T-cell (primary cell): ENCODE results near the gene ANTXRL. TPM values are rescaled to one million over a fixed set of nuclear protein-coding genes. Genes with fewer than 3 reads are reported as not detected.

Experiments
- ATAC-seq, 4 experiments: fragments of 200-7000 bp in 3 of 4; fragments of 150-1000 bp in 1 of 4; cut with Tn5 transposase; replicated peaks in 1 of 4; 1 replicate in 3 of 4; 2 replicates in 1 of 4; pipeline ENCODE4 v1.10.0; 2021; ENCODE audit warnings: moderate library complexity in 3 of 4, mild to moderate bottlenecking in 2 of 4, moderate number of reproducible peaks in 1 of 4
- CTCF ChIA-PET, 2 donors: fragments of 300-600 bp; sonication (Branson Sonifier 250); formaldehyde crosslinking; loops; one replicate each; lab custom pipeline; 2022; ENCODE audit warnings: antibody characterized with exemption in 2 of 2; lab: Charles Lee
- POLR2A ChIA-PET, 2 donors: fragments of 300-600 bp; sonication (Branson Sonifier 250); formaldehyde crosslinking; loops; one replicate each; lab custom pipeline; 2022; ENCODE audit warnings: antibody characterized with exemption in 2 of 2; lab: Charles Lee
- DNase-seq, 35 experiments: peaks; one replicate each; pipeline versions ENCODE4 v3.0.0 to v3.0.0-alpha.2; 2013 to 2023
- H3K27ac ChIP-seq: one replicate; pipeline ENCODE4 v1.5.1; 2013; ENCODE audit warnings: low read length
- H3K27me3 ChIP-seq, 2 experiments: replicated peaks in 1 of 2; 1 replicate in 1 of 2; 2 replicates in 1 of 2; pipeline versions ENCODE4 v1.6.1 to v1.7.0; 2013; ENCODE audit warnings: low read length in 1 of 2, mixed read lengths in 1 of 2; ENCODE audit not compliant: control insufficient read depth in 2 of 2, insufficient read depth in 2 of 2; ENCODE audit errors: extremely low read depth in 1 of 2
- H3K36me3 ChIP-seq, 2 donors: 1 replicate in 1 of 2; 2 replicates in 1 of 2; pipeline versions ENCODE4 v1.6.1 to v1.7.0; 2013; ENCODE audit warnings: low read length in 1 of 2; ENCODE audit not compliant: control insufficient read depth in 2 of 2, insufficient read depth in 1 of 2; ENCODE audit errors: extremely low read depth in 1 of 2
- H3K4me1 ChIP-seq, 2 experiments: 1 replicate in 1 of 2; 2 replicates in 1 of 2; pipeline versions ENCODE4 v1.6.1 to v1.7.0; 2013; ENCODE audit warnings: low read length in 2 of 2, mixed read lengths in 1 of 2; ENCODE audit not compliant: insufficient read depth in 2 of 2, control insufficient read depth in 1 of 2; ENCODE audit errors: extremely low read depth in 1 of 2
- H3K4me3 ChIP-seq, 2 donors: 1 replicate in 1 of 2; 2 replicates in 1 of 2; pipeline versions ENCODE4 v1.5.1 to v1.7.0; 2013; ENCODE audit warnings: mild to moderate bottlenecking in 2 of 2, low read length in 1 of 2, moderate library complexity in 1 of 2; ENCODE audit not compliant: control insufficient read depth in 1 of 2; ENCODE audit errors: extremely low read depth in 1 of 2
- H3K9me3 ChIP-seq: 2 replicates; pipeline ENCODE4 v1.7.0; 2013
- H3K27ac Mint-ChIP-seq, 2 donors: one replicate each; pipeline ENCODE4 v1.8.0; 2020 to 2021; ENCODE audit warnings: mild to moderate bottlenecking in 2 of 2, mixed read lengths in 2 of 2
- H3K27me3 Mint-ChIP-seq, 2 donors: one replicate each; pipeline ENCODE4 v1.8.0; 2021 to 2022; ENCODE audit warnings: mixed read lengths in 2 of 2
- H3K36me3 Mint-ChIP-seq: one replicate; pipeline ENCODE4 v1.8.0; 2021; ENCODE audit warnings: mixed read lengths
- H3K4me1 Mint-ChIP-seq, 3 donors: one replicate each; pipeline ENCODE4 v1.8.0; 2020 to 2022; ENCODE audit warnings: mixed read lengths in 3 of 3, mild to moderate bottlenecking in 1 of 3
- H3K4me3 Mint-ChIP-seq, 3 donors: one replicate each; pipeline ENCODE4 v1.8.0; 2020 to 2022; ENCODE audit warnings: mild to moderate bottlenecking in 3 of 3, mixed read lengths in 3 of 3, moderate library complexity in 3 of 3
- H3K9me3 Mint-ChIP-seq, 3 donors: one replicate each; pipeline ENCODE4 v1.8.0; 2020 to 2022; ENCODE audit warnings: mixed read lengths in 3 of 3
- WGBS: methylation state at CpG from one replicate; pipeline ENCODE4 v1.1.5; 2013; ENCODE audit warnings: missing lambda C conversion rate; ENCODE audit not compliant: insufficient coverage; 5-methylcytosine and 5-hydroxymethylcytosine counted together
- total RNA-seq, 35 experiments: library from RNA in 6 of 35; stranded (reverse) in 6 of 35; fragments of 120-200 nt in 1 of 35; gene quantifications; one replicate each; pipeline versions ENCODE4 v1.2.1 to v1.2.4 and lab custom pipeline; 2013 to 2026

Gene ANTXRL
- total RNA-seq, 5 donors from 2014 or later (not counting 1 experiment from before 2014, with no cell fraction given): 0.69 to 1.0 TPM; not detected in 3

GRCh38 chr10:46323176-46323575 is 36.4 kb downstream of the ANTXRL start:
- no peaks in the 10 kb centered on the region for H3K4me1 ChIP-seq
- peaks cover 0 to 5% of the 10 kb centered on the region in 2 donors for H3K27me3 Mint-ChIP-seq
- no peak for ATAC-seq
- no peaks in the 10 kb centered on the region for H3K36me3 Mint-ChIP-seq
- H3K9me3 Mint-ChIP-seq: no peaks in the 10 kb centered on the region
- ChIA-PET CTCF (no interaction called here), POLR2A (no interaction called here)
- no peak overlapping the region for H3K27ac Mint-ChIP-seq
- no peaks in the 10 kb centered on the region for H3K9me3 ChIP-seq
- no CpG with 5 or more reads among the region's 4 CpGs for WGBS
- no peak overlapping the region for H3K27ac ChIP-seq
- H3K27me3 ChIP-seq: peaks cover 0 to 11% of the 10 kb centered on the region in 2 experiments
- DNase-seq: no peak
- no peaks in the 10 kb centered on the region for H3K4me1 Mint-ChIP-seq
- H3K4me3 Mint-ChIP-seq: no peak overlapping the region
- H3K36me3 ChIP-seq: no peaks in the 10 kb centered on the region
- H3K4me3 ChIP-seq: no peak overlapping the region

DNA sequence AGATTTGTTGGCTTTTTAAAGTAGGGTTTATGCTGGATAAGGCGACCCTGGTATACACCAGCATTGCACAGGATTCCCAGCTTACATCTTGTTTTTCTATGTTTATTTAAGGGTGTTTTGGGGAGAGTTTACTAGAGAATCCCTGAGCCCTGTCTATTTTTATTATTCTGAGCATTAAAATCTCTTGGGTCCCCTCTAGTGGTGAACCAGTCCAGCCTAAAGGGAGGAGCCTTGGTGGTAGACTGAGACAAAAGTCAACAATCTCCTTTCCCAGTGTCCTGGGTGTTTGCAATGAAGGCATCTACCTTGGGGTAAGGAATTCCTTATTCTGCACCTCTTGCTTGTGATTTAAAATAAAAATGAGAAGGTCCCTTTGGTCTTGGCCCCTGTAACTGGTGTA is 38.2 kb downstream of the ANTXRL start:
- peaks cover 0 to 11% of the 10 kb centered on the region in 2 experiments for H3K27me3 ChIP-seq
- Mint-ChIP-seq H3K4me3 (no peak overlapping the region), H3K27me3 (peaks cover 0 to 5% of the 10 kb centered on the region in 2 donors), H3K9me3 (no peaks in the 10 kb centered on the region), H3K4me1 (no peaks in the 10 kb centered on the region), H3K36me3 (no peaks in the 10 kb centered on the region), H3K27ac (no peak overlapping the region)
- ATAC-seq (peak in 1 of 4 experiments; percentile 40), DNase-seq (peak in 1 of 35 experiments; percentile 34)
- POLR2A ChIA-PET: no interaction called here
- no peak overlapping the region for H3K27ac ChIP-seq
- H3K36me3 ChIP-seq: no peaks in the 10 kb centered on the region
- CTCF ChIA-PET: interaction anchor here in 1 of 2 donors (1.1 kb wide), 1 partner anchor 98 kb away, joined by 3 read pairs; no protein-coding TSS in a partner anchor
- H3K9me3 ChIP-seq: no peaks in the 10 kb centered on the region
- no peak overlapping the region for H3K4me3 ChIP-seq
- H3K4me1 ChIP-seq: no peaks in the 10 kb centered on the region
- WGBS: no CpG with 5 or more reads among the region's 1 CpG

GRCh38 chr10:46326066-46326465 is 39.3 kb downstream of the ANTXRL start:
- Histone ChIP-seq H3K36me3 (no peaks in the 10 kb centered on the region), H3K27me3 (peaks cover 0 to 11% of the 10 kb centered on the region in 2 experiments), H3K4me1 (no peaks in the 10 kb centered on the region), H3K4me3 (no peak overlapping the region), H3K9me3 (no peaks in the 10 kb centered on the region), H3K27ac (no peak overlapping the region)
- no peak for ATAC-seq
- peaks cover 0 to 5% of the 10 kb centered on the region in 2 donors for H3K27me3 Mint-ChIP-seq
- POLR2A ChIA-PET: interaction anchor here in 1 of 2 donors (0.7 kb wide), 1 partner anchor 1338 kb away, joined by 4 read pairs; no protein-coding TSS in a partner anchor
- no peaks in the 10 kb centered on the region for H3K9me3 Mint-ChIP-seq
- 67% methylated on average over 1 of the region's 1 CpG for WGBS
- DNase-seq: no peak
- CTCF ChIA-PET: interaction anchor here (0.7 to 1.1 kb wide), 3 partner anchors 11 to 1357 kb away, joined by 3 read pairs; no protein-coding TSS in a partner anchor
- H3K27ac Mint-ChIP-seq: no peak overlapping the region
- H3K36me3 Mint-ChIP-seq: no peaks in the 10 kb centered on the region
- no peak overlapping the region for H3K4me3 Mint-ChIP-seq
- H3K4me1 Mint-ChIP-seq: no peaks in the 10 kb centered on the region

GRCh38 chr10:46326971-46327370 is 40.2 kb downstream of the ANTXRL start:
- ChIA-PET CTCF (no interaction called here), POLR2A (no interaction called here)
- H3K27me3 ChIP-seq: peaks cover 0 to 13% of the 10 kb centered on the region in 2 experiments
- Mint-ChIP-seq H3K4me1 (no peaks in the 10 kb centered on the region), H3K4me3 (no peak overlapping the region), H3K27ac (no peak overlapping the region), H3K36me3 (no peaks in the 10 kb centered on the region), H3K27me3 (peaks cover 0 to 5% of the 10 kb centered on the region in 2 donors), H3K9me3 (no peaks in the 10 kb centered on the region)
- no peaks in the 10 kb centered on the region for H3K4me1 ChIP-seq
- H3K9me3 ChIP-seq: no peaks in the 10 kb centered on the region
- no peaks in the 10 kb centered on the region for H3K36me3 ChIP-seq
- no peak overlapping the region for H3K27ac ChIP-seq
- H3K4me3 ChIP-seq: no peak overlapping the region
- WGBS: 88% methylated on average over 4 of the region's 4 CpGs
- no peak for DNase-seq
- no peak for ATAC-seq

DNA sequence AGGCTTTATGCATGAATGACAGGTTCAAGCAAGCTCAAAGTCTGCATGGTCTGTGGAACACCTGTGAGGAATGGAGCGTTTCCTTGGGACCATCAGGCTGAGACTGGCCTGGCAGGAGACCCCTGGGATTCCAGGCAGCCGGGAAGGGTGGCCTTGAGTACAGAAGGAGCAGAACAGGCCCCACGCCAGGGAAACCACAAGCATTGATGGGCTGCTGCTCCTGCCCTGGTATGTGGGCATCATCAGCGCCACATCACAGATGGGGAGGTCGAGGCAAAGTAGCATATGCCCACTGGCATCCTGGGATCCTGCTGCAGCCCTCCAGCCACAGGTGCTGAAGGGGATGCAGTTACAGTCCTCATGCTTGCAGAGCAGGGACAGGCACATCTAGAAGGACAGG is 40.9 kb downstream of the ANTXRL start:
- H3K4me3 Mint-ChIP-seq: no peak overlapping the region
- H3K4me1 Mint-ChIP-seq: no peaks in the 10 kb centered on the region
- no peaks in the 10 kb centered on the region for H3K36me3 ChIP-seq
- no peaks in the 10 kb centered on the region for H3K9me3 Mint-ChIP-seq
- ATAC-seq (no peak), DNase-seq (no peak)
- H3K27me3 ChIP-seq: peaks cover 0 to 13% of the 10 kb centered on the region in 2 experiments
- no peak overlapping the region for H3K27ac ChIP-seq
- ChIA-PET POLR2A (no interaction called here), CTCF (no interaction called here)
- H3K27ac Mint-ChIP-seq: no peak overlapping the region
- H3K27me3 Mint-ChIP-seq: peaks cover 0 to 5% of the 10 kb centered on the region in 2 donors
- no peak overlapping the region for H3K4me3 ChIP-seq
- no peaks in the 10 kb centered on the region for H3K4me1 ChIP-seq
- no peaks in the 10 kb centered on the region for H3K36me3 Mint-ChIP-seq
- WGBS: 57% methylated on average over 5 of the region's 5 CpGs
- H3K9me3 ChIP-seq: no peaks in the 10 kb centered on the region

- H3K4me1 ChIP-seq: no peaks in the 10 kb centered on the region
- H3K27ac ChIP-seq: no peak overlapping the region
- no peak overlapping the region for H3K27ac Mint-ChIP-seq
- no peaks in the 10 kb centered on the region for H3K9me3 Mint-ChIP-seq
- ATAC-seq (no peak), DNase-seq (no peak)
- H3K4me1 Mint-ChIP-seq: no peaks in the 10 kb centered on the region
- CTCF ChIA-PET: no interaction called here
- H3K9me3 ChIP-seq: no peaks in the 10 kb centered on the region
- peaks cover 0 to 5% of the 10 kb centered on the region in 2 donors for H3K27me3 Mint-ChIP-seq
- peaks cover 0 to 13% of the 10 kb centered on the region in 2 experiments for H3K27me3 ChIP-seq
- H3K36me3 Mint-ChIP-seq: no peaks in the 10 kb centered on the region
- H3K4me3 ChIP-seq: no peak overlapping the region
- H3K4me3 Mint-ChIP-seq: no peak overlapping the region
- POLR2A ChIA-PET: interaction anchor here in 1 of 2 donors (0.8 kb wide), 1 partner anchor 186 kb away, joined by 5 read pairs; no protein-coding TSS in a partner anchor
- H3K36me3 ChIP-seq: no peaks in the 10 kb centered on the region
- 59% methylated on average over 8 of the region's 9 CpGs for WGBS
Measured at GRCh38 chr10:46328853-46329689, 42.3 kb downstream of the ANTXRL start.
